Measurements from ENCODE around the gene PDE9A. TPM values are rescaled to one million over a fixed set of nuclear protein-coding genes. Genes with fewer than 3 reads are reported as not detected.

PDE9A gene
- total RNA-seq, 1 experiment from 2014 or later: 14.9 TPM

DNA sequence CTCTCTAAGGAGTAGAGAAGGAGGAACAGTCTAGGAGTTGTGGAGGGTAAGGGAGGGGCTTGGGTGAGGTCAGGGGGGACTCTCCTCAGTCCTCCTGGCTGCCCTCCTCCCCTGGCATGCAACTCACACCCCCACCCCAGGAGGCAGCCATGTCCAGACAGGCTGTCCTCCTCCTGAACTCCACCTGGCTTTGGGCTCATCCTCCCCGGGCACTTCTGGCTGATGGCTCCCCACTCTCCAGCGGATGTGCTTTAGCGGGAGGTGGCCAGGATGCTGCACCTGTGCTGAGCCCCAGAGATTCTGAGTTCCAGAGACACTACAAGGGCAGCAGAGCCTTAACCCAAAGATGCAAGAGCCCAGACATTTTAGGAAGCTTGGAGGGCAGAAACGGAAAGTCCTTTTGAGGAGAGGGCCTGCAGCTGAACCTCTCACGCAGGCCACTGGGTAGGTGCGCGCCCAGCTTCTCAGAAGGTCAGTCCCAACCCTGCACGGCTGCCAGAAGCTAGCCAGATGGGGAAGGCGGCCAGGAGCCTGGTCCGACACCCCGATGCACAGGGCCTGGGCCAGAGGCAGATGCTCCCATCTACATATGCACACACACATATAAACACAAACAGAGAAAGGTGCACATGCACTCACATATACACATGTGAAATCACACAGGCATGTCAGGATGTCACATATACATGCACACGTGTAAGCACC lies 83.4 kb downstream of the PDE9A start:
- no peak for DNase-seq
- Histone ChIP-seq H3K27me3 (no peaks in the 10 kb centered on the region), H3K4me1 (no peaks in the 10 kb centered on the region), H3K9me3 (replicated peaks) (no peaks in the 10 kb centered on the region), H3K27ac (no peak overlapping the region), H3K4me3 (no peak overlapping the region), H3K36me3 (no peaks in the 10 kb centered on the region; the same call in 1 of the 2 replicates)

DNA sequence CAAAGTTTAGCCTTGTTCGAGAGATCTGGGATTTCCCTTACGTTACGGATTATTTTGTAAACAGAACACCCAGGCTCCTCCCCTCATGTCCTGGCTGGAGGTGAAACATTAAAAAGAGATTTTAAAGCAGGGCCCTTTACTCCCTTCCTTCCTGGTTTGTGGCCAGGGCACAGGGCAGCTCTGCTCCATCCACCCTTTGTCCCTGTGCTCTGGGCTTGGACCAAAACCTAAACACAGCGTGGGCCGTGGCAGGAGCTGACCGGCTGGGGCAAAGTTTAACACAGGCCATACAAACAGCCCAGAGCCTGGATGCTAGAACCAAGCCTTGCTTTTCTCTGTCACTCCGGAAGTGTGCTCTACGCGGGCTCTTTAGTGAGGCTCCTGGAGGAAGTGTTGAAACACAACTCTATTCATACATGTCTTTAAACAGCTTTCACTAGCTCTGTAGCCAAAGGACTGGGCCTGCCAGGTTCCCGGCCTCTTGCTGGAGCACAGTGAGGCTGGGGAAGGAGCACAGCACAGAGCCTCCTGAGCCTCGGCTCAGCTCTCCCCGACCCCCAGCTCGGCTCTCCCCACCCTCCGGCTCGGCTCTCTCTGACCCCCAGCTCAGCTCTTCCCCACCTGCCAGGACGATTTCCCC lies 84.7 kb downstream of the PDE9A start:
- no peak for DNase-seq
- no peaks in the 10 kb centered on the region; the same call in 1 of the 2 replicates for H3K36me3 ChIP-seq
- no peaks in the 10 kb centered on the region for H3K4me1 ChIP-seq
- no peaks in the 10 kb centered on the region for H3K9me3 ChIP-seq (replicated peaks)
- no peak overlapping the region for H3K27ac ChIP-seq
- no peak overlapping the region for H3K4me3 ChIP-seq
- no peaks in the 10 kb centered on the region for H3K27me3 ChIP-seq

DNA sequence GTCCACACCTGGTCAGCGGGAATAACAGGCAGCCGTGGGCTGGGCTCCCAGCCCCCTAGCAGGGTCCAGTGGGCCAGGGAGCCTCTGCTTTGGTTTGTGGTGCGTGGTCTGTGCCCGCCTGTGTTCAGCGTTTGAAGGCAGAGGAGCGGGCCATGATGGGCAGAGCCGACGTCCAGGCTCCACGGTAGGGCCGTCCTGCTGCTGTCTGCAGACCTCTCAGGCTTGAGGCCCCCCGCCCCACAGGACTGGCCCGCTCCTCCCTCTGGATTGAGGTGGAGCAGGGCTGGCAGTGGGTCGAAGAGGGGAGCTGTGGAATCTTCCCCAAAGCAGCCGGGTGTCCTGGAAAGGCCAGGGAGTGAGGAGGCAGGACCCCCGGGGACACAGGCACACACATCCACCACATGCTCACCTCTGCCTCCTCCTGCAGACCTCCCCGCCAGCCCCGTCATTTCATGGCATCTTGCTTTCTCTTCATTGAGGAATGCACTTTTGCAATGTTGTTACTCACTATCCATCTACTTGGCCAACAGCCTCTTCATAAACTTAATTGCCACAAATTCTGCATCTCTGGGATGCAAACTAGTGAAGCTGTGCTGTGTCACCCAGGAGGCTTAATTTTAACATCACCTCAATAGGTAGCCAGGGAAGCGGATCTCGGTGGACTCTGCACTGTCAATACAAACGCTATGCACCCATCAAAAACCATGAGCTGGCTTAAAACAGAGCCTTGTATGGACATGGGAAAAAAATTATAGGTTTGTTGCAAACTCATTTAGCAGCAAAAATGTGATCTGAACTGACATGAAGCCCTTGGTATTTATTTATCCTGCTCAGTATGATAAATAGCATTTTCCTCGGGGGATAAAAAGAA lies 85.9 kb downstream of the PDE9A start:
- no peak for DNase-seq
- no peaks in the 10 kb centered on the region for H3K4me1 ChIP-seq
- no peak overlapping the region for H3K27ac ChIP-seq
- H3K9me3 ChIP-seq (replicated peaks): no peaks in the 10 kb centered on the region
- no peak overlapping the region for H3K4me3 ChIP-seq
- no peaks in the 10 kb centered on the region; the same call in 1 of the 2 replicates for H3K36me3 ChIP-seq
- no peaks in the 10 kb centered on the region for H3K27me3 ChIP-seq

DNA sequence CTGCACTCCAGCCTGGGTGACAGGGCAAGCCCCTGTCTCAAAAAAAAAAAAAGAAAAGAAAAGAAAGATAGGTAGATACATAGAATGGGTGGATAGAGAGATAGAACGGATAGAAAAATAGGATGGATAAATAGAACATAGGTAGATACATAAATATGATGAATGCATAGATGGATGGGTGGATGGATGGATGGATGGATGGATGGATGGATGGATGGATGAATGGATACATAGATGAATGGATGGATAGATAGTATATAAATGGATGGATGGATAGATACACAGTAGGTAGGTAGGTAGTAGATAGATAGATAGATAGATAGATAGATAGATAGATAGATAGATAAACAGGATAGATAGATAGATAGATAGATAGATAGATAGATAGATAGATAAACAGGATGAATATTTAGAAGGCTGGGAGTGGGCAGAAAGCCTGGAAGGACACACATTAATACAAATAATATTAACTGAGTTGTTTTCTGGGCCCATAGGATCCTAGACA lies 87.0 kb downstream of the PDE9A start:
- Histone ChIP-seq H3K27me3 (no peaks in the 10 kb centered on the region), H3K4me3 (no peak overlapping the region), H3K4me1 (no peaks in the 10 kb centered on the region), H3K9me3 (replicated peaks) (no peaks in the 10 kb centered on the region), H3K36me3 (no peaks in the 10 kb centered on the region), H3K27ac (no peak overlapping the region)
- DNase-seq: no peak

DNA sequence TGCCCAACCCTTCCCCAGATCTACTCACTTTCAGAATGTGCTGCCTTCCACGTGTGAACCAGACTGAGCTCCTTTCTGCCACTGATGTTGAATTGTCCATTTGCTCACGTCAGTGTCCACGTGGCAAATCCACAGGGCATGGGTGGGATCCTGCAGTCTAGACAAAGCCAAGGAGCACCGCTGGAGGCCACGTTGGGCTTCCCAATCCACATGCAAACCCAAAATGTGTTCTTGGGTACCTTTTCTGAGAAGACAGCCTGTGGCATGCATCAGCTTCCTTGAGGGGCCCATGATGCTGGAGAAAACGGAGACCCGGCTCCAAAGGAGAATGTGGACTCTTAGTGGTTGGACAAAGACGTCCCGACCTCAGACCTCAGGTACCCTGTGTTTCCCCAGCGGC lies 87.6 kb downstream of the PDE9A start:
- no peaks in the 10 kb centered on the region for H3K4me1 ChIP-seq
- no peak overlapping the region for H3K27ac ChIP-seq
- H3K9me3 ChIP-seq (replicated peaks): no peaks in the 10 kb centered on the region
- H3K27me3 ChIP-seq: no peaks in the 10 kb centered on the region
- DNase-seq: no peak
- no peak overlapping the region for H3K4me3 ChIP-seq
- H3K36me3 ChIP-seq: no peaks in the 10 kb centered on the region

DNA sequence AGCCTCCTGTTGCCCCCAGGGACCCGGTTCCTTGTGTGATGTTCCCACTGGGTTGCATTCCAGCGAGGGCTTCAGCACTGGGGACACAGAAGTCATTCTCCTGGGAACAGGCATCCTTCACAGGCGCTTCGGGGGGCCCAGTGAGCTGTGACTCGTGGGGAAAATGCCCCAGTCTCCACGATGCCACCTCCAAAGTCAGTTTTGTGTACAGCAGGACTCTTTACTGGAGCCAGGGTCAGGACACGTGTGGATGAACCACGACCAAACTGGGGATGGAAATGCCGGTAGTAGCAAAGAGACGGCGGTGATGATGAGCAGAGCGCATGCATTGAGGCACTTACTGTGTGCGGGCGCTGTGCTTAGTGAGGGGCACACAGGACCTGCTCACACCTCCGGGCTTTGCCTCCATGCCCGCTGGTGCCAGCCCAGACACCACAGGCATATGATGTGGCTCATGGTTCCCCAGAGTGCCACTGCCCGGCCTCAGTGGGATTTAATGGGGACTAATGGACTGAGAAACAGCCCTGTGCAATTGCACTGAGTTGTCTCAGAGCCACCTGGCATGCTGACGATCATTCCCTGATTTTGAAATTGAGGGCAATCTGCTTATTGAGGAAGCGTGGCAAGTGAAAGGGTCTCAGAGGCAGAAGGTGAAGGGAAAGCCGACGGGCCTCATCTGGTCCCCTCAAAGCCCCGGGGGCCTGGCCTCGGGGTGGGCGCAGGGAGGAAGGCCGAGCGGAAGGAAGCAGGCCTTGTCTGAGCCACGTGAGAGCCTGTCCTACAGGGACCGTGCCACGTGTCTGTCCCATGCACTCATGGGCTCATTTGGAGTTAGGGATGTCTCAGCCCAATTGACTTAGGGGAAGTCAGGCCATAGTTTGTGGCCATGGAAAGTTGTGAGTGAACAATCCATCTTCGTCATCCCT lies 91.4 kb downstream of the PDE9A start:
- H3K27me3 ChIP-seq: no peaks in the 10 kb centered on the region
- DNase-seq: no peak
- no peak overlapping the region for H3K4me3 ChIP-seq
- H3K9me3 ChIP-seq (replicated peaks): no peaks in the 10 kb centered on the region
- H3K4me1 ChIP-seq: peaks cover 4% of the 10 kb centered on the region
- no peak overlapping the region for H3K27ac ChIP-seq
- no peaks in the 10 kb centered on the region for H3K36me3 ChIP-seq

DNA sequence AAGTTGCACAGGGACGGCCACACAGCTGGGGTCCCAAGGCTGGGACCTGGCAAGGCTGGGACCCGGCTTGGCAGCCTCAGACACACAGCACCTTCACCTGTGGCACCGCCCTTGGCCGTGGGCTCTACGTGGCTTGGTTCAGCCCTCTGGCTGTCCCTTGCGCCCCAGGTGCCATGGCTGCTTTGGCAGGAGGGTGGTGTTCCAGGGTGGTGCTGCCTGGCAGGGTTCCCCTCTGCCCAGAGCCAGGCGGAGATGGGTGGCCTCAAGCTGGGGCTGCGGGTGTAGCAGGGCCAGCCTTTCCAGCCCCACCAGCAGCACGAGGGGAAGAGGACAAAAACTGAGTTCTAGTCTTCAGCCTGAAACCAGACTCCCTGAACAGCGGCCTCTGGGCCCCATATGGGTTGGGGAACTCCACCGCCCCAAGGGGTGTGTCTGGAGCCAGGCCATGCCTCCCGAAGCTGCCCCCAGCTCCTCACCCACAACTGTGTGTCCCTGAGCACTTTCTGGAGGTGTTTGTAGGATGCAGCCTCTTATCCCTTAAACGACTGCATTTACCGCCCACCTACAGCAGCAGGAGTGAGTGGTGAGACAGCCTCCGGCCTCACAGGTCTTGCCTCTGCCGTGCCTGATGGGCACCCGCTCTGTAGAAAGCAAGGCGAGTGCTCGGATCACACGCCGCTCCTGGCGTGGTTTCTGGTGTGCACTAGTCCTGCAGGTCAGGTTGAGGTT lies 92.3 kb downstream of the PDE9A start:
- Histone ChIP-seq H3K4me1 (peaks cover 4% of the 10 kb centered on the region), H3K4me3 (no peak overlapping the region), H3K27ac (no peak overlapping the region), H3K9me3 (replicated peaks) (no peaks in the 10 kb centered on the region), H3K36me3 (no peaks in the 10 kb centered on the region), H3K27me3 (no peaks in the 10 kb centered on the region)
- no peak for DNase-seq

DNA sequence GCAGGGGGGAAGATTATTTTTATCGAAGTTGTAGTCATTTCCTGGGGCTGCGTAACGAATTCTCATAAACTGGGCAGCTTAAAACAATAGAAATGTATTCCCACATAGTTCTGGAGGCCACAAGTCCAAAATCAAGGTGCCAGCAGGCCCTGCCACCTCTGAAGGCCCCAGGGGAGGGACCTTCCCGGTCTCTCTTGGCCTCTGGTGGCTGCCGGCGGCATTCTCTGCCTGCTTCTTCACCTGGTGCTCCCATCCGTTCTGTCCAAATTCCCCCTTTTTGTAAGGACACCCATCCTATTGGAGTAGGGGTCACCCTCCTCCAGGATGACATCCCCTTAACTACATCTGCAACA lies 92.8 kb downstream of the PDE9A start:
- H3K9me3 ChIP-seq (replicated peaks): no peaks in the 10 kb centered on the region

DNA sequence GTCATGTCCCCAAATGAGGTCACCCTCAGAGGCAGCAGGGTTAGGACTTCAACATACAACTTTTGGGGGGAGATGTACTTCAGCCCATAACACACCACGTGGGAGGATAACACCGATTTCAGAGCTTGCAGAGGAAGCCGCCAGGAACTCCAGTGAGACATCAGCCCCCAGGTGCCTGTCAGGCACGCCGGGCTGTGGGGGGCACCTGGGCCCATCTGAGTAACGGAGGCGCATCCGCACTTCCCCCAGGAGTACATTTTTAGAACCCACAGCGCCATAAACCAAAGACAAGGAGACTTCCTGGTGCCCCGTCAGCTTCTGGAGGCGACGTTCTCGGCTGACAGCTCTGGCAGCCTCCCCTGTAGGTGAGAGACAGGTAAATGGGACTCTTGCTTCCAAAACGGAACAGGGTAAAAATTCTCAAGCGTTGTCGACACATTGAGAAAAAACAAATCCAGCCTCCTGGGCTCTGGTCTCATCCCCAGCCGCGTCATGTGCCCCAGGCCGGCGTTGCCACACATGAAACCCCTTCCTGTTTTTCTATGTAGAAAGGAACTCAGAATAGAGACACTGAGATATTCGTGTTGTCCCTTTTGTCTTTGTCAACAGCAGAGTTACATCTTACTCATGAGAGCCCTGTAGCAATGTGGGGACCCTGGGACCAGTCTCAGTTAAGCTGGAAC lies 93.3 kb downstream of the PDE9A start:
- Histone ChIP-seq H3K4me3 (no peak overlapping the region), H3K36me3 (no peaks in the 10 kb centered on the region), H3K4me1 (peaks cover 4% of the 10 kb centered on the region), H3K27me3 (no peaks in the 10 kb centered on the region), H3K9me3 (replicated peaks) (no peaks in the 10 kb centered on the region), H3K27ac (no peak overlapping the region)
- DNase-seq: no peak

More for the DNA sequence above, 92.8 kb downstream of the PDE9A start:
- Histone ChIP-seq H3K27ac (no peak overlapping the region), H3K4me3 (no peak overlapping the region), H3K27me3 (no peaks in the 10 kb centered on the region), H3K4me1 (peaks cover 4% of the 10 kb centered on the region), H3K36me3 (no peaks in the 10 kb centered on the region)
- DNase-seq: no peak

DNA sequence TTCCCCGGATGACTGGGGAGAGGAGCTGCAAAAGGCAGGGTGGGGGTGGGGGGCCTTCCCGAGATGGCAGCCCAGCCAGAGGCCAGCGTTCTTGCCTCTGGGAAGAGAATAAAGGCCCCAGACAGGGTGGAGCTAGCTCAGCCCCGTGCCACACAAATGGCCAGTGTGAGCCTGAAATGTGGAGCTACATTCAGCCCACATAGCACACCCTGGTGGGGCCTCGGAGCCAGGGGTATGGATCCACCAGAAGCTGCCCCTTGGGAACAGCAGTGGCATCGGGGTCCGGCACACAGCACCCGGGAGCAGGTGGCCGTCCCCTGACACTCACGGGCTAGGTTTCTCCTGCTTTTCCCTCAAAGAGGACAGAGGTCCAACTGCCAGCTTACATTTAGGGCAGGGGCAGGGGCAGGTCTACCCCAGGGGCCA lies 93.9 kb downstream of the PDE9A start:
- no peak for DNase-seq
- H3K27me3 ChIP-seq: no peaks in the 10 kb centered on the region
- no peak overlapping the region for H3K4me3 ChIP-seq
- no peak overlapping the region for H3K27ac ChIP-seq
- H3K9me3 ChIP-seq (replicated peaks): no peaks in the 10 kb centered on the region
- H3K4me1 ChIP-seq: peaks cover 4% of the 10 kb centered on the region
- no peaks in the 10 kb centered on the region for H3K36me3 ChIP-seq

DNA sequence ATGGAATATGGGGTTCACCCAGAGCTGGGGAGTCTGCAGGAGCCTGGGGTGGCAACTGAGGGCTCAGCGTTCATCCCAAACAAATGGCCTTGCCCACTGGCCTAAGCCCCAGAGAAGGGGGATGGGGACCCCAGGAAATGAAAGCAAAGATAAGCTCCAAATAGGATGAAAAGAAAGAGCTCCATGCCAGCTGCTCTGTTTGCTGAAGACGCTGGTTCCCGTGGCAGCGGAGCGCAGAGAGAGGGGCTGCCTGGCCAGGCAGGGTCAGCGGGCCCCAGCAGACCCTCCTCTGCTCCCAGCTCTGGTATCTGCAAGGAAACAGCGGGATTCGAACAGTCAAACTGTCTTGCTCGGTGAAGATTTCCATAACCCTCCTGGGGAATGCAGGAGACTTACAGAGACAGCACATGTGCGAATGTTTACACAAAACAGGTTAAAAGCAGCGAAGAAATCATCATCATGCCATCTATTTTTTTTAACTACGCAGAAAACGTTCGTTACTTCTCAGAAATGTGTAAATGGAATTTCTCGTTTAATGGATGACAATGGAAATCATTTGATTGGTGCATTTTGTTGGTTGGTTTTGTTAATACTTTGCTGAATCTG lies 94.4 kb downstream of the PDE9A start:
- DNase-seq: no peak
- H3K27ac ChIP-seq: no peak overlapping the region
- H3K4me3 ChIP-seq: no peak overlapping the region
- H3K36me3 ChIP-seq: no peaks in the 10 kb centered on the region
- no peaks in the 10 kb centered on the region for H3K9me3 ChIP-seq (replicated peaks)
- H3K4me1 ChIP-seq: peaks cover 4% of the 10 kb centered on the region
- H3K27me3 ChIP-seq: no peaks in the 10 kb centered on the region

DNA sequence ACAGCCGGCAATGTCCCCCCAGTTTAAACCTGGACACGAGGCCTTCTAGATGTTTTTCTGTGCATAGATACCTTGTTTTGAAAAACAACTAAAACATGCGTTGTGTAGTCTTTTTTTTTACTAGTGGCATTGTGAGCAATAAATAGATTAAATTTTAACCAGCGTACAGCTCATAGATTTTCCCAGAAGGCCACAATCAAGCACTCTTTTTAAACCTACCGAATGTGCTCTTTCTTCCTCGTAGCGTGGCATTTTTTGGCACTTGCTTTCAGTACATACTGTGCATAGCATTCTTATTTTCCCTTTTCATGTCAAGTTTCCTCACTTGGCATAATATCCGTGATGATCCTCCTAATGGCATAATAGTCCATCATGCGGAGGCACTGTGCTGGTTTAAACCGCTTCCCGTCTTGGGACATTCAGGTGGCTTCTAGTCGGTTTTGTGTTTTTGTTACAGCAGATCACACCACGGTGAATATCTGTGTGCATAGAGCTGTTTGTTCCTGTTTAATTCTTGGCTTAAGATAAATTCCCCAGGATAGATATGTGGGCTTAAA lies 95.3 kb downstream of the PDE9A start:
- Histone ChIP-seq H3K36me3 (no peaks in the 10 kb centered on the region), H3K4me3 (no peak overlapping the region), H3K9me3 (replicated peaks) (no peaks in the 10 kb centered on the region), H3K27ac (no peak overlapping the region), H3K4me1 (peaks cover 4% of the 10 kb centered on the region), H3K27me3 (no peaks in the 10 kb centered on the region)
- no peak for DNase-seq
